Measurements from ENCODE around the gene PACSIN3. TPM values are rescaled to one million over a fixed set of nuclear protein-coding genes. Genes with fewer than 3 reads are reported as not detected.
"Not testable (repeated sequence)": the region's sequence is repeated elsewhere in the genome, so short reads cannot be mapped to it uniquely, and the experiment has no call there.

The PACSIN3 gene
- total RNA-seq, 1 donor from 2014 or later, result 28.6 TPM

DNA sequence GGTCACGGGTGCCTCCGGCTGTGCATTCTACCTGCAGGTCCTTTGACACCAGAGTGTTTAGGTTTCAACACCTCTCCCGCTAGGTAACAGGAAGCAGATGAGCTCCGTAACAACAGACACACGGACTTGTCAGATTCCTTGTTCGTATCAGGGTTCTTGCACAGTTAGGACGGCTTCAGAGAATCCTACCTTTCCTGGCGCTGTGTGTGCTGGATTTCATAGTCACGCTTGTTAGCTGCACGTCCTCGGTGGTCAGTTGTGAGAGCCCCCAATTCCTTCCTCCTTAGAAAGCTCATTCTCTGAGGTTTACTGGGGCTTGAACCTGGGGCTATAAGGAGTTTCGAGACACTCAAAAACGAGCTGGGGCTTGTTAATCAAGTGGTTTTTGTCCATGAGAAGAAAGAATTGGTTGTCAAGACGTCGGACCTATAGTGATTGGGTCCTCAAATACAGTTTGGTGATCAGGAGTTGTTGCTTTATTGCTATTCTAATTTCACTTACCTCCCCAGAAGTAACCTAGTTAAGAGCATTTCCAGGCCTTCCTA is 29.2 kb upstream of the PACSIN3 start:
- ATAC-seq (no peak), DNase-seq (no peak)
- Histone ChIP-seq H3K36me3 (peaks cover 25% of the 10 kb centered on the region), H3K27me3 (ENCODE audit: low read depth) (no peaks in the 10 kb centered on the region), H3K9me3 (no peaks in the 10 kb centered on the region), H3K27ac (peak overlapping the region; percentile 90), H3K4me1 (peaks cover 46% of the 10 kb centered on the region), H3K4me3 (peak overlapping the region; percentile 74)
- TF ChIP-seq, protein P1, sequence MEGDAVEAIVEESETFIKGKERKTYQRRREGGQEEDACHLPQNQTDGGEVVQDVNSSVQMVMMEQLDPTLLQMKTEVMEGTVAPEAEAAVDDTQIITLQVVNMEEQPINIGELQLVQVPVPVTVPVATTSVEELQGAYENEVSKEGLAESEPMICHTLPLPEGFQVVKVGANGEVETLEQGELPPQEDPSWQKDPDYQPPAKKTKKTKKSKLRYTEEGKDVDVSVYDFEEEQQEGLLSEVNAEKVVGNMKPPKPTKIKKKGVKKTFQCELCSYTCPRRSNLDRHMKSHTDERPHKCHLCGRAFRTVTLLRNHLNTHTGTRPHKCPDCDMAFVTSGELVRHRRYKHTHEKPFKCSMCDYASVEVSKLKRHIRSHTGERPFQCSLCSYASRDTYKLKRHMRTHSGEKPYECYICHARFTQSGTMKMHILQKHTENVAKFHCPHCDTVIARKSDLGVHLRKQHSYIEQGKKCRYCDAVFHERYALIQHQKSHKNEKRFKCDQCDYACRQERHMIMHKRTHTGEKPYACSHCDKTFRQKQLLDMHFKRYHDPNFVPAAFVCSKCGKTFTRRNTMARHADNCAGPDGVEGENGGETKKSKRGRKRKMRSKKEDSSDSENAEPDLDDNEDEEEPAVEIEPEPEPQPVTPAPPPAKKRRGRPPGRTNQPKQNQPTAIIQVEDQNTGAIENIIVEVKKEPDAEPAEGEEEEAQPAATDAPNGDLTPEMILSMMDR (IDR thresholded peaks at IDR 0.05), result no peak
- intact Hi-C loops (cut with DNase I), result no loop called here

DNA sequence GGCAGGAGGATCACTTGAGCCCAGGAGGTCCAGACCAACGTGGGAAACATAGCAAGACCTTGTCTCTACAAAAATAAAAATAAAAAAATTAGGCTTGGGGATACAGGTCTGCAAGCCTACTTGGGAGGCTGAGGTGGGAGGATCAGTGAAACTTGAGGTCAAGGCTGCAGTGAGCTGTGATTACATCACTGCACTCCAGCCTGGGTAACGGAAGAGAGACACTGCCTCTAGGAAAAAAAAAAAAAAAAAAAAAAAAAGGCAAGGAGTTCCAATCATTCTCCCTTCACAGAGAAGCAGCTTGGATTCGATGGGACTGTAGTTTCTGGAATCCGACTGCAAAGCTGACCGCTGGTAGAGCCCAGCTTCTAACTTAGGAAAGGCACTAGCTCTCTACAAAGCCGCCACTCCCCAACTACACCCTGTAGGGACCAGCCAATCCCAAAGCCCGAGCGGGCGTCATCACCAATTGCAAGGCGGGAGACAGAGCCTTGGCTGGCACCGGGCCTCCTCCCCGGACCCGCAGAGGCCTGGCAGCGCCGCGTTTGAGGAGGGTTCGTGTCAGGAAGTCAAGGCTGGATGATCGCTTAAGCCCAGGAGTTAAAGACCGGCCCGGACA is 27.8 kb upstream of the PACSIN3 start:
- ATAC-seq (peak; percentile 95 to 97), DNase-seq (peak; percentile 96)
- Histone ChIP-seq H3K4me1 (peaks cover 41% of the 10 kb centered on the region), H3K9me3 (no peaks in the 10 kb centered on the region), H3K27ac (peak overlapping the region; percentile 90), H3K27me3 (ENCODE audit: low read depth) (no peaks in the 10 kb centered on the region), H3K36me3 (peaks cover 12% of the 10 kb centered on the region), H3K4me3 (peak overlapping the region; percentile 74)
- intact Hi-C loops (cut with DNase I), result no loop called here
- TF ChIP-seq, protein P1 (IDR thresholded peaks at IDR 0.05), result no peak

DNA sequence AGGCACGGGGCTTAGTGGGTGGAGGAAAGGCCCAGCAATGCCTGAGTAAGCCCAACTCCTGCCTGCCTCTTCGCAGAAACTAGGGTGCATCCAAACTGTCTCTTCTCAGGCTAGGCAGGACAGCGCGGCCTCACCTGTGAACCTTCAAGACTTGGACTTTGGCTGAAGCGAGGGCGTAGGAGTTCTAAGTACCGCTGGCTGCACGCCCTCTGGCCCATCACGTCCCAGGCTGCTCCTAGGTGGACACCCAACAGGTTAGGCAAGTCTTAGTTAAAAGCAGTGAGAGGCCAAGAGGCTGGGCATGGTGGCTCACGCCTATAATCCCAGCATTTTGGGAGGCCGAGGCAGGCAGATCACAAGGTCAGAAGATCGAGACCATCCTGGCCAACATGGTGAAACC is 26.7 kb upstream of the PACSIN3 start:
- TF ChIP-seq, protein P1 (IDR thresholded peaks at IDR 0.05), result no peak
- peaks cover 6% of the 10 kb centered on the region for H3K36me3 ChIP-seq
- H3K4me1 ChIP-seq, result peaks cover 35% of the 10 kb centered on the region
- intact Hi-C loops (cut with DNase I), result no loop called here
- H3K27ac ChIP-seq, result no peak overlapping the region
- H3K4me3 ChIP-seq, result no peak overlapping the region
- ATAC-seq, result no peak
- H3K9me3 ChIP-seq, result no peaks in the 10 kb centered on the region
- no peak for DNase-seq
- H3K27me3 ChIP-seq (ENCODE audit: low read depth), result no peaks in the 10 kb centered on the region

DNA sequence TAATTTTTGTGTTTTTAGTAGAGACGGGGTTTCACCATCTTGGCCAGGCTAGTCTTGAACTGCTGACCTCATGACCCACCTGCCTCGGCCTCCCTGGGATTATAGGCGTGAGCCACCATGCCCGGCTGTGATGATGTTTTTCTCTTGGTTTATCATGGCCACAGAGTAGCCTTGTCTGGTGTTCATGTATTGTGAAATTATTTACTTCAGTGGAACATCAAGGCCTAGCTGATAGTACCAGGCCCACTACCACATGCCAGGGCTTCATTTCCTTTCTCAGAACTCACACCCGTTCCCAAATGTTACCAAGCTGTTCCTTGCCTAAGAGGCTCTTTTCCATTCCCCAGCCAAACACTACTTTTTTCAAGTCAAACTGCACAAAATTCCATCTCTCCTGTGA is 22.4 kb upstream of the PACSIN3 start:
- H3K4me1 ChIP-seq, result peaks cover 3% of the 10 kb centered on the region
- H3K9me3 ChIP-seq, result no peaks in the 10 kb centered on the region
- no peaks in the 10 kb centered on the region for H3K27me3 ChIP-seq (ENCODE audit: low read depth)
- H3K4me3 ChIP-seq, result no peak overlapping the region
- intact Hi-C loops (cut with DNase I), result no loop called here
- ATAC-seq (no peak), DNase-seq (no peak)
- no peak overlapping the region for H3K27ac ChIP-seq
- TF ChIP-seq, protein P1 (IDR thresholded peaks at IDR 0.05), result no peak
- no peaks in the 10 kb centered on the region for H3K36me3 ChIP-seq

DNA sequence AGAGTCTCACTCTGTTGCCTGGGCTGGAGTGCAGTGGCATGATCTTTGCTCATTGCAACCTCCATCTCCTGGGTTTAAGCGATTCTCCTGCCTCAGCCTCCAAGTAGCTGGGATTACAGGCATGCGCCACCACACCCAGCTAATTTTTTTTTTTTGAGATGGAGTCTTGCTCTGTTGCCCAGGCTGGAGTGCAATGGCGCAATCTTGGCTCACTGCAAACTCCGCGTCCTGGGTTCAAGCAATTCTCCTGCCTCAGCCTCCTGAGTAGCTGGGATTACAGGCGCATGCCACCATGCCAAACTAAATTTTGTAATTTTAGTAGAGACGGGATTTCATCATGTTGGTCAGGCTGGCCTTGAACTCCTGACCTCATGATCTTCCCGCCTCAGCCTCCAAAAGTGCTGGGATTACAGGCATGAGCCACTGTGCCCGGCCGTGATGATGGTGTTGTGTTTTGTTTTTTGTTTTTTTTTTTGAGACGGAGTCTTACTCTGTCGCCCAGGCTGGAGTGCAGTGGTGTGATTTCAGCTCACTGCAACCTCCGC is 21.8 kb upstream of the PACSIN3 start:
- H3K27me3 ChIP-seq (ENCODE audit: low read depth); H3K9me3 ChIP-seq; H3K36me3 ChIP-seq; DNase-seq; H3K4me1 ChIP-seq; intact Hi-C loops (cut with DNase I); H3K4me3 ChIP-seq; H3K27ac ChIP-seq; ATAC-seq: not testable (repeated sequence)

DNA sequence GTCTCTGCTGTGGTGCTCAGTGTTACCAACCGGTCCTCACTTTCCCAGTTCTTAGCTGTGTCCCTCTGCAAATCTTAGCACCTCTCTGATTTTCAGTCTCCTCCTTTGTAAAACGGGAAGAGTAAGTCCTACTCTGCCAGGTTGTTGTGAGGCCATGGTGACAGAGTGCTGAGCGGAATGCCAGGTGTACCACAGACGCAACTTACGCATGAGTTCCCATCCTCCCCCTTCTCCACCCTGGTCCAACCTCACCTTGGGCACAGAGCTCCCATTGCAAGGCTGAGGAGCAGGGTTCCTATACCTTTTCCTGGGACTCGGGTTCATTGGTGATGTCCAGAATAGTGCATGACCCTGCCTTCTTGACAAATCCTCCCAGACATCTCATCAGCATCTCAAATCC is 21.2 kb upstream of the PACSIN3 start:
- H3K9me3 ChIP-seq, result no peaks in the 10 kb centered on the region
- H3K27ac ChIP-seq, result no peak overlapping the region
- H3K4me3 ChIP-seq, result no peak overlapping the region
- ATAC-seq (no peak), DNase-seq (no peak)
- intact Hi-C loops (cut with DNase I), result no loop called here
- no peaks in the 10 kb centered on the region for H3K4me1 ChIP-seq
- H3K27me3 ChIP-seq (ENCODE audit: low read depth), result no peaks in the 10 kb centered on the region
- H3K36me3 ChIP-seq, result no peaks in the 10 kb centered on the region
- TF ChIP-seq, protein P1 (IDR thresholded peaks at IDR 0.05), result no peak

DNA sequence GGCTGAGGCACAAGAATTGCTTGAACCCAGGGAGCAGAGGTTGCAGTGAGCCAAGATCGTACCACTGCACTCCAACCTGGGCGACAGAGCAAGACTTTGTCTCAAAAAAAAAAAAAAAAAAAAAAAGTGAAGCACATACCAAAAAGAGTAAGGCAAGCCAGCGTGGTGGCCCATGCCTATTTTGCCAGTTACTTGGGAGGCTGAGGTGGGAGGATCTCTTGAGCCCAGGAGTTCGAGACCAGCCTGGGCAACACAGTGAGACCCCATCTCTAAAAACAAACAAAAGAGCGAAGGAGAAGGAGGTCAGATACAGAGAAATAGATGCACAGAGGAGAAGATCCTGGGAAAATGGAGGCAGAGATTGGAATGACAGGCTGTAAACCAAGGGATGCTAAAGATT is 20.3 kb upstream of the PACSIN3 start:
- H3K27ac ChIP-seq; H3K36me3 ChIP-seq; intact Hi-C loops (cut with DNase I); H3K4me1 ChIP-seq; H3K9me3 ChIP-seq; DNase-seq; ATAC-seq; H3K4me3 ChIP-seq; H3K27me3 ChIP-seq (ENCODE audit: low read depth): not testable (repeated sequence)

Data from lower lobe of right lung (tissue), 2 donors.